GM15510 (cell line): ENCODE results near the gene IL20RB.

Experiments
- POLR2A ChIP-seq: IDR thresholded peaks from 3 replicates; pipeline ENCODE4 v1.6.1; 2011; ENCODE audit warnings: borderline replicate concordance; ENCODE audit not compliant: insufficient read length; ENCODE audit errors: extremely low read depth

Gene IL20RB

GRCh38 chr3:137039570-137039969, 81.8 kb downstream of the IL20RB start:
- no peak for TF ChIP-seq POLR2A

- TF ChIP-seq POLR2A, result no peak
Observed at GRCh38 chr3:137041251-137041650, 83.5 kb downstream of the IL20RB start.

- no peak for TF ChIP-seq POLR2A
Observed at GRCh38 chr3:137041686-137042085, 83.9 kb downstream of the IL20RB start.

GRCh38 chr3:137046747-137047146, 89.0 kb downstream of the IL20RB start:
- no peak for TF ChIP-seq POLR2A

GRCh38 chr3:137047240-137047639, 89.5 kb downstream of the IL20RB start:
- no peak for TF ChIP-seq POLR2A

DNA sequence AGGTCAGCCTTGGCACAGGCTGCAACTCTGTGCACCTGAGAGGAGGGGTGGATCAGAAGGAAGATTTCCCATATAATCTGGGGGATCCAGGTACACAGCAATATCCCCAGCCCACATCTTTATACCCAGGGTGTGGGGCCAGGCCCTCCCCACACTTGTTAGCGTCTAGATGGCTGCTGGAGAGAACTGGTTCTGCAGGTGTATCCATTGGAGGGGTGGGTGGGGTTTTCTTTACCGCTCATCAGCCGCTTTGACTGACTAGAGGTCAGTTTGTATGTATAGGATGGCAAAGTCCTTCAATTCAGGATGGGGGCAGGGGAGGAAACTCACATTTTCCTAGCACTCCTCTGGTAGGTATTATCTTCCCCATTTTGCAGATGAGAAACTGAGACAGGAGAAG, 92.5 kb downstream of the IL20RB start:
- no peak for TF ChIP-seq POLR2A

GRCh38 chr3:137052298-137052697, 94.5 kb downstream of the IL20RB start:
- no peak for TF ChIP-seq POLR2A
